K562 (cell line): ENCODE measurements around the gene GRK4. TPM values are rescaled to one million over a fixed set of nuclear protein-coding genes. Genes with fewer than 3 reads are reported as not detected.
A peak's percentile ranks its signal among the peaks of the same experiment; 100 is the strongest.

Experiments used
- CAMTA2 ChIP-seq: fragments of 250-450 bp; sonication (Bioruptor Pico); conservative IDR thresholded peaks from 2 replicates; pipeline ENCODE4 v1.5.1; 2022
- CBFA2T2 ChIP-seq: fragments of 450-650 bp; conservative IDR thresholded peaks from 2 replicates; pipeline ENCODE4 v1.6.1; 2017; ENCODE audit warnings: mild to moderate bottlenecking
- CSDE1 ChIP-seq, 2 experiments: fragments of 450-650 bp; IDR thresholded peaks; 2 replicates each; pipeline ENCODE4 v1.6.1; 2016; ENCODE audit warnings: mild to moderate bottlenecking in 1 of 2
- HES1 ChIP-seq: fragments of 450-650 bp; IDR thresholded peaks from 2 replicates; pipeline ENCODE4 v1.6.1; 2016; ENCODE audit warnings: low read depth, mild to moderate bottlenecking, moderate library complexity
- HLTF ChIP-seq: fragments of 450-650 bp; IDR thresholded peaks from 2 replicates; pipeline ENCODE4 v1.6.1; 2016
- HMGXB4 ChIP-seq: sonication (generic); formaldehyde crosslinking; IDR thresholded peaks from 2 replicates; pipeline ENCODE4 v1.8.1; 2023; ENCODE audit warnings: mild to moderate bottlenecking, missing genetic modification reagents
- KDM1A ChIP-seq, 2 experiments: fragments of 450-650 bp; IDR thresholded peaks; 2 replicates each; pipeline ENCODE4 v1.6.1; 2016; ENCODE audit warnings: mild to moderate bottlenecking in 2 of 2
- MCM5 ChIP-seq: fragments of 450-650 bp; IDR thresholded peaks from 2 replicates; pipeline ENCODE4 v1.6.1; 2016; ENCODE audit warnings: low read depth
- MITF ChIP-seq: IDR thresholded peaks from 2 replicates; pipeline ENCODE4 v1.6.1; 2014; ENCODE audit warnings: antibody characterized with exemption
- NCOR1 ChIP-seq: fragments of 450-650 bp; IDR thresholded peaks from 2 replicates; pipeline ENCODE4 v1.6.1; 2016; ENCODE audit warnings: mild to moderate bottlenecking, moderate library complexity
- POLR3G ChIP-seq: IDR thresholded peaks from 2 replicates; pipeline ENCODE4 v1.6.1; 2011; ENCODE audit not compliant: insufficient read length, insufficient replicate concordance; ENCODE audit errors: extremely low read depth
- RFX1 ChIP-seq: fragments of 450-650 bp; IDR thresholded peaks from 2 replicates; pipeline ENCODE4 v1.6.1; 2016; ENCODE audit warnings: mild to moderate bottlenecking, moderate library complexity
- USF2 ChIP-seq: sonication (generic); formaldehyde crosslinking; IDR thresholded peaks from 2 replicates; pipeline ENCODE4 v1.5.0; 2020; ENCODE audit warnings: missing genetic modification reagents
- ZBTB34 ChIP-seq: fragments of 250-450 bp; sonication (Bioruptor Pico); IDR thresholded peaks from 2 replicates; pipeline ENCODE4 v1.8.0; 2021; ENCODE audit warnings: mild to moderate bottlenecking, moderate library complexity
- ZFP91 ChIP-seq: sonication (generic); formaldehyde crosslinking; IDR thresholded peaks from 2 replicates; pipeline ENCODE4 v1.8.0; 2022; ENCODE audit warnings: mild to moderate bottlenecking, missing genetic modification reagents
- ZNF224 ChIP-seq: sonication (generic); formaldehyde crosslinking; IDR thresholded peaks from 2 replicates; pipeline ENCODE4 v1.8.0; 2022; ENCODE audit warnings: mild to moderate bottlenecking, missing genetic modification reagents
- ZNF384 ChIP-seq: IDR thresholded peaks from 2 replicates; pipeline ENCODE4 v1.6.1; 2012; ENCODE audit warnings: low read depth, low read length, improper control_type of control experiment
- ZNF518B ChIP-seq: fragments of 250-450 bp; sonication (Bioruptor Pico); IDR thresholded peaks from 2 replicates; pipeline ENCODE4 v1.5.0; 2021; ENCODE audit warnings: mild to moderate bottlenecking, moderate library complexity
- ZNF551 ChIP-seq: fragments of 250-450 bp; sonication (Bioruptor Pico); IDR thresholded peaks from 2 replicates; pipeline ENCODE4 v1.5.0; 2021; ENCODE audit warnings: mild to moderate bottlenecking, moderate library complexity
- polyA plus RNA-seq, 8 experiments: library from polyadenylated mRNA; depleted of rRNA in 4 of 8; stranded (reverse) in 5 of 8; unstranded in 3 of 8; fragments of >200 nt; fragmentation: Nextera tagmentation in 2 of 8; fragmentation: Illumina TruSeq in 1 of 8; extraction: Ambion mirVana in 2 of 8; extraction: Trizol in 1 of 8; gene quantifications; 2 replicates each; pipeline versions ENCODE4 v1.2.1 to v1.2.3, GENCODE V29; 2011 to 2014; ENCODE audit warnings: inconsistent platforms in 1 of 8, missing spikeins in 1 of 8
- total RNA-seq, 7 experiments: library from RNA; depleted of rRNA in 6 of 7; stranded (reverse); fragments of >200 nt in 6 of 7; fragmentation: Illumina TruSeq in 2 of 7; extraction: Trizol in 2 of 7; gene quantifications; 2 replicates each; pipeline versions ENCODE4 v1.2.1 to v1.2.3, GENCODE V29; 2011 to 2021; ENCODE audit warnings: low replicate concordance in 1 of 7

GRK4 gene
- total and polyA plus RNA-seq, 9 of the 15 experiments (the other 6 are each of a cell fraction or from before 2014, with no cell fraction given): 1.1 to 4.8 (median 2.6) TPM

GRCh38 chr4:3013839-3014350 is 50.5 kb downstream of the GRK4 start (continued):
- no peak for TF ChIP-seq HMGXB4 (CRISPR knock-in tag)
- TF ChIP-seq ZFP91 (CRISPR knock-in tag): no peak
- no peak for TF ChIP-seq HLTF
- TF ChIP-seq ZNF224 (CRISPR knock-in tag): no peak
- TF ChIP-seq RFX1: no peak
- peak; percentile 95 for TF ChIP-seq ZNF384
- no peak for TF ChIP-seq CAMTA2 (CRISPR knock-in tag)
- no peak for TF ChIP-seq ZNF518B (CRISPR knock-in tag)
- no peak for TF ChIP-seq MCM5
- 0 out of 2 replicates have a peak, but pooled peaks have one; percentile 33 for TF ChIP-seq HES1
- TF ChIP-seq CBFA2T2: peak; percentile 87
- no peak for TF ChIP-seq USF2
- TF ChIP-seq CSDE1 (IDR thresholded peaks at IDR 0.05): no peak
- peak; percentile 72 to 81 for TF ChIP-seq KDM1A (IDR thresholded peaks at IDR 0.05)
- no peak for TF ChIP-seq ZNF551 (CRISPR knock-in tag)
- no peak for TF ChIP-seq POLR3G
- no peak for TF ChIP-seq MITF
- TF ChIP-seq NCOR1: peak; percentile 61
- TF ChIP-seq ZBTB34 (CRISPR knock-in tag): no peak
